Loucy (cell line): Measurements from ENCODE around the gene GRIP1.

ENCODE experiments used
- EZH2phosphoT487 ChIP-seq: fragments of 200-600 bp; IDR thresholded peaks from 2 replicates; pipeline ENCODE4 v1.6.1; 2018; ENCODE audit warnings: antibody characterized with exemption, mild to moderate bottlenecking, moderate library complexity, borderline replicate concordance
- TF ChIP-seq, protein P1 (sequence below): fragments of 200-600 bp; sonication (generic); conservative IDR thresholded peaks from 2 replicates; pipeline ENCODE4 v1.5.1; 2014; ENCODE audit warnings: mild to moderate bottlenecking, antibody characterized with exemption, low read length

DNA sequence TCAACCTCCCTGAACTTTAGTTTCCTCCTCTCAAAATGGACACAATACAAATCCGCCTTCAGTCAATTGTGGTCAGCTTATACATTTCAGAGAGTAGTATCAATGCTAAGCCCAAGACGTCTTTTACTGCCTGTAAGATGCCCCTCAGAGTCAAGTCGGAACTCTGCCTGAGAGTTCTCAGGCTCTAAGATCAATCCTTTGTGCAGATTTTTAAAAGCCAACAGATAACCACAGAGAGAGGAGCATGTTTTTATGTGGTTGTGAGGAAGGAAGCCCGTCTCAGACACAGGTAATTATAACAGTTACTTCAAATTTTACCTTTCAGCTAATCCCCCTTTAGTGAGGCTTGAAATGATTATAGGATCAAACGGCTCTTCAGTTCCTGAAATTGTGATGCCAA, 285.0 kb downstream of the GRIP1 start:
- TF ChIP-seq, protein P1, sequence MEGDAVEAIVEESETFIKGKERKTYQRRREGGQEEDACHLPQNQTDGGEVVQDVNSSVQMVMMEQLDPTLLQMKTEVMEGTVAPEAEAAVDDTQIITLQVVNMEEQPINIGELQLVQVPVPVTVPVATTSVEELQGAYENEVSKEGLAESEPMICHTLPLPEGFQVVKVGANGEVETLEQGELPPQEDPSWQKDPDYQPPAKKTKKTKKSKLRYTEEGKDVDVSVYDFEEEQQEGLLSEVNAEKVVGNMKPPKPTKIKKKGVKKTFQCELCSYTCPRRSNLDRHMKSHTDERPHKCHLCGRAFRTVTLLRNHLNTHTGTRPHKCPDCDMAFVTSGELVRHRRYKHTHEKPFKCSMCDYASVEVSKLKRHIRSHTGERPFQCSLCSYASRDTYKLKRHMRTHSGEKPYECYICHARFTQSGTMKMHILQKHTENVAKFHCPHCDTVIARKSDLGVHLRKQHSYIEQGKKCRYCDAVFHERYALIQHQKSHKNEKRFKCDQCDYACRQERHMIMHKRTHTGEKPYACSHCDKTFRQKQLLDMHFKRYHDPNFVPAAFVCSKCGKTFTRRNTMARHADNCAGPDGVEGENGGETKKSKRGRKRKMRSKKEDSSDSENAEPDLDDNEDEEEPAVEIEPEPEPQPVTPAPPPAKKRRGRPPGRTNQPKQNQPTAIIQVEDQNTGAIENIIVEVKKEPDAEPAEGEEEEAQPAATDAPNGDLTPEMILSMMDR, result no peak
- TF ChIP-seq EZH2phosphoT487, result no peak
